IPS-15b (cell line): Measurements from ENCODE around the gene ERC2.

Experiments
- H3K27me3 ChIP-seq: one replicate; pipeline ENCODE4 v1.6.1; 2013; ENCODE audit warnings: low read length; ENCODE audit not compliant: control insufficient read depth, insufficient read depth
- H3K36me3 ChIP-seq: one replicate; pipeline ENCODE4 v1.6.1; 2013; ENCODE audit warnings: low read length; ENCODE audit not compliant: control insufficient read depth, insufficient read depth
- H3K4me1 ChIP-seq: one replicate; pipeline ENCODE4 v1.6.1; 2013; ENCODE audit warnings: mild to moderate bottlenecking, low read length; ENCODE audit not compliant: control insufficient read depth, insufficient read depth
- H3K4me3 ChIP-seq: one replicate; pipeline ENCODE4 v1.5.1; 2013; ENCODE audit warnings: low read depth, low read length
- H3K9ac ChIP-seq: one replicate; pipeline ENCODE4 v1.6.1; 2013; ENCODE audit warnings: low read depth, mild to moderate bottlenecking, low read length
- H3K9me3 ChIP-seq: one replicate; pipeline ENCODE4 v1.6.1; 2013; ENCODE audit warnings: mild to moderate bottlenecking, low read length; ENCODE audit not compliant: control insufficient read depth, insufficient read depth

ERC2 gene

DNA sequence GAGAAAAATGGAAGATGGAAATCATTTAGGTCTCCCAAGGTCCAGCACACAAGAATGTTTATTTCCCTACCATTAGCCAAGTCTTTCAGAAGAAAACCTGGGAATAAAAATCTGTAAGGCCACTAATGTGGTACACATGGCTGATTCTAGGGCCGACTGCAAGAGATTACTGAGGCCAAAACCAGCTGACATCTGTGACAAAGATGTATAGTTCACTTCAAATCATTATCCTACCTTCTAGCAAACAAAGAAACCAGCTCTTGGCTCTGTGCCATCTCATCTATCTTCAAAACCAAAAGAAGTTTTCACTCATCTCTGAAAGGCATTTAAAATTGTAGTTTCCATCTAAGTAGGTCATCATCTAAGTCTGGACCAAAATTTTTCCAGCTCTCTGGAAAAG lies 43.9 kb downstream of the ERC2 start:
- no peak overlapping the region for H3K9ac ChIP-seq
- H3K4me1 ChIP-seq, result no peaks in the 10 kb centered on the region
- H3K36me3 ChIP-seq, result no peaks in the 10 kb centered on the region
- H3K9me3 ChIP-seq, result no peaks in the 10 kb centered on the region
- H3K4me3 ChIP-seq, result no peak overlapping the region
- H3K27me3 ChIP-seq, result no peaks in the 10 kb centered on the region

DNA sequence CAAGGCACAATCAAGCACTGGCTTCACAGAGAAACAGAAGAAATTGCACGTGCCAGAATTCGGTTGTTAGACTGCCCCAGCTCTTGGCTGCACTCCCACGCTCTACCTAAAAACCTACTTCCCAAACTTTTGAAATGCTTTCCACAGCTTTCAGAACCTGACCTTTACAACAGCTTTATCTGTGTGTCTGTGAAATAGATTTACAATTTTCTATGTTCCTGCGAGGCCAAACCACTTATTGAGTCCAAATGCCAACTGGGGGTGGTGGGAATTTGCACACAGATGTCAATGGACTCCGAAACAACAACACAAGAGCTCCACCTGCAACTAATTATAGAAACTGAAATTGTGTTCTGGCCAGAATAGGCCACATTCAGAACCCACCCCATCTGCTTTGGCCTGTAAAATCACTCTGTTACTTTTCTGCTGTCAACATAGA lies 44.6 kb downstream of the ERC2 start:
- Histone ChIP-seq H3K4me1 (no peaks in the 10 kb centered on the region), H3K4me3 (no peak overlapping the region), H3K9ac (no peak overlapping the region), H3K9me3 (no peaks in the 10 kb centered on the region), H3K27me3 (no peaks in the 10 kb centered on the region), H3K36me3 (no peaks in the 10 kb centered on the region)

DNA sequence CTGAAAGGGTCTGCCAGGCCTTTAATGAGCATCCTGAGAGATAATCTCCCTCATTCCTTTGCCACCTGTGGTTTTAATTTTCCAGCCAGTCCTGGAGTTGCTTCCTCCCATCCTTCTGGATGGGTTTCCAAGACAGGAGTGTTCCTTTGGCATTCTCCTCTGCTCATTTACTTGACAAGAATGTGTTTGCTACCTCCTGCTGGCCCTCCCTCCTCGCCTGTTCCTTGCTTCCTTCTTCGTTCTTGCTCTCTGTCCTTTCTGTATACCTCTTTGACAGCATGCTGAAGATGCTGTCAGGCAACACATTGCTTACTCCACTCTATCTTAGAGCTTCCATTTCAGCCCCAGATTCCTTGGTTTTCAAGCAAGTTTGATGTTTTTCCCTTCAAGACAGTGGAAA lies 46.0 kb downstream of the ERC2 start:
- no peak overlapping the region for H3K4me3 ChIP-seq
- no peaks in the 10 kb centered on the region for H3K4me1 ChIP-seq
- no peak overlapping the region for H3K9ac ChIP-seq
- H3K36me3 ChIP-seq, result no peaks in the 10 kb centered on the region
- no peaks in the 10 kb centered on the region for H3K27me3 ChIP-seq
- no peaks in the 10 kb centered on the region for H3K9me3 ChIP-seq

DNA sequence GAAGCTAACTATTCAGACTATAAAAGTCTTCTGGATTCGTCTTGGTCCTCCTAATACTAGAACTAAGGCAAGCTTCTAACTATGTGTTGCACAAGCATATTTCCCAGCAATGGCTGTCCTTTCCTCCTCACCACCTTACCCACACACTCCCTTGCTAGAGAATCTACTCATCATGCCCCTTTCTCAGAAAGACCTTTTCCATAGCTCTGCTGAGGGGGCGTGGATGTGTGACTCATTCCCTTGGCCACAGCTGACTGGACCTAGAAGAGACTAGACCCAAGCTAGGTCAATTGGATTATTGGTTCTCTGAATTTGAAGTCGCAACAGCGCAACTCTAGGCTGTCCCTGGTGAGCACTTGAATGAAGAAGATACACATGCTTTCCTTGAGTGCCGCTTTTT lies 47.1 kb downstream of the ERC2 start:
- no peaks in the 10 kb centered on the region for H3K9me3 ChIP-seq
- no peaks in the 10 kb centered on the region for H3K4me1 ChIP-seq
- no peaks in the 10 kb centered on the region for H3K27me3 ChIP-seq
- no peak overlapping the region for H3K9ac ChIP-seq
- no peak overlapping the region for H3K4me3 ChIP-seq
- no peaks in the 10 kb centered on the region for H3K36me3 ChIP-seq

DNA sequence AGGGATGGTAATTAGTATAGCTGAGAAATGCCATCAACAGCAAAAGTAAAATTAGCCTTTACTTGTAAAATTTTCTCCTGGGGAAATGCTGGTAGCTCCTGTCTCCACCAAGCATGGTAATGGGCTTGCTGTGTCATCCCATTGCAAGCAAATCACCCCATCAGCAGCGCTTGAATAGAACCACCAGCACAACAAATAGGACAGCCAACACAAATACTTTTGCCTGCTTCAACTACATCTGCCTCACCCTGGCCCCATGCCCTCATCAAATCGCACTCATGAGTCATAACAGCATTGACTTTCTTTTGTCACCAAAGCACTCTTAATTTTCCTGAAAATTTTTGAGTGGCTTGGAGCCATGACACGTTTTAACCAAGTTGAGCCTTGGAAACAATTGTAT lies 52.6 kb downstream of the ERC2 start:
- Histone ChIP-seq H3K9me3 (no peaks in the 10 kb centered on the region), H3K4me3 (no peak overlapping the region), H3K36me3 (no peaks in the 10 kb centered on the region), H3K27me3 (no peaks in the 10 kb centered on the region), H3K4me1 (peaks cover 8% of the 10 kb centered on the region), H3K9ac (no peak overlapping the region)

DNA sequence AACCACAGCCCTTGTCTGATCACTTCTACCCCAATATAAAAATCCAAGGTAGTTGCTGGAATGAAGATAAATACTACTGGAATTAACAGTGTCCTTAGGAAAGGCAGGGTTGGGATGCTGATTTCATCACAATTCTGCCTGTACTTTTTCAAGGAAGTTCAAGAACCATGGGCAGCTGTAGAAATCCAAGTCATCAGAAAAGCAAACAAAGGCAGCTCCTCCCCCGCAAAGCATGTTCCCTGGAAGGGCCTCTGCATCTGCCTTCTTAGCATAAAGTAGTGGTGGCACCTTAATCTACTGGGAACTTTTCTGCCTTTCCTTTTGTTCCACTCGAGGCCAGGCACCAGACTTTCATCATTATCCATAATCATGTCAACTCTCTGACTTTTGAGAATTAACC lies 54.4 kb downstream of the ERC2 start:
- Histone ChIP-seq H3K36me3 (no peaks in the 10 kb centered on the region), H3K27me3 (no peaks in the 10 kb centered on the region), H3K4me1 (peaks cover 8% of the 10 kb centered on the region), H3K9me3 (no peaks in the 10 kb centered on the region), H3K4me3 (no peak overlapping the region), H3K9ac (no peak overlapping the region)

DNA sequence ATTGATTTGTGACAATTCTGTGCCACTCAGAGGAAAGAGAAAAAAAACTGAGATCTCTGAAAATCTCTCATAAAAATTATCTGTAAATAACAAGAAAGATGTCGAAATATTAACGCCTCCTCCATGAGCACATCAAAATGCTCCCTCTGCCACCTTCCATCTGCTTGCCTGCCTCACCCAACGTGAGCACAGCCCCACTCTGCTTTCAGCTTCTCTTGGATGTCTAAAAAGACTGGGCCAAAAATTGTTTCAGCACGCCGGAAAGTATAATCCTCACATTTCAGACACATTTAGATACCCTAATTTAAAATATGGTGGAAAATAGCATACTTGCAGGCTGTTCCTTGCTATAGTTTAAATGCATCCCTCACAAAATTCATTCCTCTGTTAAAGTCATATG lies 57.1 kb downstream of the ERC2 start:
- H3K27me3 ChIP-seq, result no peaks in the 10 kb centered on the region
- H3K9ac ChIP-seq, result no peak overlapping the region
- H3K9me3 ChIP-seq, result no peaks in the 10 kb centered on the region
- H3K4me3 ChIP-seq, result no peak overlapping the region
- H3K36me3 ChIP-seq, result peaks cover 3% of the 10 kb centered on the region
- peaks cover 8% of the 10 kb centered on the region for H3K4me1 ChIP-seq

DNA sequence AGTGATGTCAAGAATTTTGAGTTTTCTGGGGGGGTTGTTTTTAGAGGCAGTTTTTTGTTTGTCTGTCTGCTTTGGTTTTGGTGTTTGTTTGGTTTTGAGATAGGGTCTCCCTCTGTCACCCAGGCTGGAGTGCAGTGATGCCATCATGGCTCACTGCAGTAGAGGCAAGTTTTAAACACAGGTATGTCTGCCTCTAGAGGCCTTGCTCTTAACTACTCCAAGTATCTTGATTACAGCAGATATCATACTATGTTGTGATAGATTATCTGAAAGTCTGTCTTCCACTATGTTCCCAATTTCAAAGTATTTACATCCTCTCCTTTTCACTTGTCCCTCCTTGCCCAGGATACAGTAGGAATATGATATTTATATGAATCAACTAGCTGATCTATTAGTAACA lies 57.7 kb downstream of the ERC2 start:
- no peaks in the 10 kb centered on the region for H3K9me3 ChIP-seq
- no peak overlapping the region for H3K4me3 ChIP-seq
- H3K27me3 ChIP-seq, result no peaks in the 10 kb centered on the region
- H3K4me1 ChIP-seq, result peaks cover 8% of the 10 kb centered on the region
- peaks cover 3% of the 10 kb centered on the region for H3K36me3 ChIP-seq
- H3K9ac ChIP-seq, result no peak overlapping the region

DNA sequence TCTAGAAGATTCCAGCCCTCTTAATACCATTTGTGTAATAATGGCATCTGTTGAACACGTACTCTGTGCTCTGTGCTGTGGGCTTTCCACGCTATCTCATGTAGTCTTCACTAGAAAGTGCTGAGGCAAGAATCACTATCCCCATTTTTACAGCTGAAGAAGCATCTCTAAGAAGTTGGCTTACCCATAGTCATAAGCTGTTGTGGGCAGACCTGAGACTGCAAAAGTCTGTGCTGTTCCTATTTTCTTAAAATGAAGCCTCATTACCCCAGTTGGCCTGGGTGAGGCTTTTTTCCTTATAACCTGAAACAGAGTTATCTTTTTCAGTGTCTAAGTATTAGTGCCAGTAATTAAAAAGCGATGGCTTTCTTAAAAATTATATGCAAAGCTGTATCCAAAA lies 58.5 kb downstream of the ERC2 start:
- Histone ChIP-seq H3K4me3 (no peak overlapping the region), H3K36me3 (peaks cover 3% of the 10 kb centered on the region), H3K9ac (no peak overlapping the region), H3K4me1 (peaks cover 8% of the 10 kb centered on the region), H3K27me3 (no peaks in the 10 kb centered on the region), H3K9me3 (no peaks in the 10 kb centered on the region)

DNA sequence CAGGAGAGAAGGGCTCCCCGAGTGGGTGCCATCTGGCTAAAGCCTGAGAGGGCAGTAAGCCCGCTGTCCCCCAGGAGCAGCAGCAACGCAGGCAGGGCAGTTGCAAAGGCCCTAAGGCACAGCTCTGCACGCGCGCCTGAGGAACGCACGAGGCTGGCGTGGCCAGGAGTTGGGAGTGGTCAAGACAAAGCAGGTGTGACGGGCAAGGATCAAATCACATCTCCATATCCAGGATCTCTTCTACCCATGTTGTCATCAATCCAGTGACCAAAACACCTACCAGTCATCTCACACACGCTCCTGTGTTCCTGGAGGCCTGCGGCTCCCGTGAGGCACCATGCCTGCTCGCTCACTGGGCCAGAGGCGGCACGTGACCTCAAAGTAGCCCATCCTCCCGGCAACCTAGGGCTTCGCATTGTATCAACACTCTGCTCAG lies 59.5 kb downstream of the ERC2 start:
- Histone ChIP-seq H3K4me3 (no peak overlapping the region), H3K9me3 (no peaks in the 10 kb centered on the region), H3K4me1 (peaks cover 3% of the 10 kb centered on the region), H3K36me3 (peaks cover 3% of the 10 kb centered on the region), H3K9ac (no peak overlapping the region), H3K27me3 (no peaks in the 10 kb centered on the region)

DNA sequence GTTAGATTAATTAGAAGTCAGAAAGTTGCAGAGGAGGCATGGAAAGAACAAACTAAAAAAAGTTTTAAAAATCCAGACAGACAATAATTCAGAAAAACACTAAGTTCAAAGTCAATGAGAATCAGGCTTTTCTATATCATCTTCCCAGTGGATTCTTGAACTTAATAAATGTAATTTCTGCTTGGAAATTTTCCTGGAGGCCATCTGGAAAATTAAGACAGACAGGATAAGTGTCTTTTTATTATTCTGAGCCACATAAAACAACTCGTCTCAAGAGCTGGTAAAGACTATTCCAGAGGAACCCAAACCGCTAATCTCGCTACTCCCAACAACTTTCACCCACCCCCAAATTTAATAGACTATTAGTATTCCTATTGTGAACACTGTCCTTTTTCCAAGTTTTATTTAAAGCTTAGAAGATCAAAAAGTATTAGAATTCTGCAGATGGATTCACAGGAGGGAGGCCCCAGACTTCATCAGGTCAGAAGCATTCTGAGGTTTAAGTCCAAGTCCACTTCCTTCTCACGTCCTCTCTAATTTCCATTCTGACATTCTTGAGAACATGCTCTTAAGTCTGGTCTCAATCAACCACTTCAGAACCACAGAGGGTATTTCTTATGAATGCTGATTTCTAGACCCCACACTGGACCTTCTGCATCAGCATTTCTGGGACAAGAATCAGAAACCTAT lies 61.3 kb downstream of the ERC2 start:
- Histone ChIP-seq H3K27me3 (no peaks in the 10 kb centered on the region), H3K36me3 (peaks cover 3% of the 10 kb centered on the region), H3K9ac (no peak overlapping the region)

DNA sequence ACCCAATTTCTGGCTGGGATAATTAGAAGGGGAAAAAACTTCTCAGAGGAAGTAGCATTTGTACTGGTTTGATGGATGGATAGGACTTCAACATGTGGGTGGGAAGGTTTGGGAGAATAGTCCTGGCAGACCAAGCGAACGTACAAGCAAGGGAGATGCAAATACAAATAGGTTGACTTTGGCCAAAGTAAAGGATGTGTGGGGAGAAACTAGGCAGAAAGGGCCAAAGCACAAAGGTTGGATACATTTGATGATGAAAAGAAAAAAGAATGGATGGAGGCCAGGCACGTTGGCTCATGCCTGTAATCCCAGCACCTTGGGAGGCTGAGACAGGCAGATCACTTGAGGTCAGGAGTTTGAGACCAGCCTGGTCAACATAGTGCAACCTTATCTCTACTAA lies 63.4 kb downstream of the ERC2 start:
- Histone ChIP-seq H3K4me3 (no peak overlapping the region), H3K9me3 (no peaks in the 10 kb centered on the region), H3K9ac (no peak overlapping the region), H3K27me3 (no peaks in the 10 kb centered on the region), H3K36me3 (peaks cover 3% of the 10 kb centered on the region), H3K4me1 (no peaks in the 10 kb centered on the region)

More for the DNA sequence above, 61.3 kb downstream of the ERC2 start:
- no peaks in the 10 kb centered on the region for H3K4me1 ChIP-seq
- no peaks in the 10 kb centered on the region for H3K9me3 ChIP-seq
- H3K4me3 ChIP-seq, result no peak overlapping the region
